ENCODE results near the gene MMP21.

The MMP21 gene

DNA sequence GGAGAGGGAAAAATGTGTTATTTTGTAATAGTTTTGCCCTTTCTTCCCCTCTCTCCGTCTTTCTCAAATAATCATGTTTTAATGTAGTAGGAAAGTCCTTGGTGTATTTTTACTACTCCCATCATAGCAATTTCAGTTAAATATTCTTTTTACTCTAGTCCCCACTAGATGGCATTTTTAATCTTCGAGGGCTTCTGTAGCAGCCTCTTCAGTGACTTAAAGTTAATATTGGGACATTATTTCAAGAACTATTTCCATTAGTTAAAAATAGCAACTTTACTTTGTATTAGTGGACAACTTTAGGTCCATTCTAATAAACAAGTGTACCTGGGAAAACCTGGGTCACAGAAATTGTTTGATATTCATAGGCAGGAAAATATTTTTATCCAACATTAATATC lies 33.2 kb downstream of the MMP21 start:
- TF ChIP-seq EP300 (IDR thresholded peaks at IDR 0.05; ENCODE audit: borderline replicate concordance) (no peak), FOXM1 (IDR thresholded peaks at IDR 0.05; ENCODE audit: borderline replicate concordance, low read depth) (no peak), TEAD4 (IDR thresholded peaks at IDR 0.05) (no peak), ZBTB7A (IDR thresholded peaks at IDR 0.05; ENCODE audit: low read depth) (no peak), REST (IDR thresholded peaks at IDR 0.05; ENCODE audit: low read depth) (no peak), YY1 (IDR thresholded peaks at IDR 0.05; ENCODE audit: low read depth) (no peak), NFIC (IDR thresholded peaks at IDR 0.05) (no peak), CEBPB (IDR thresholded peaks at IDR 0.05) (no peak), TAF1 (IDR thresholded peaks at IDR 0.05; ENCODE audit: low read depth) (no peak), TCF12 (IDR thresholded peaks at IDR 0.05; ENCODE audit: low read depth) (no peak), EGR1 (IDR thresholded peaks at IDR 0.05) (no peak)
- TF ChIP-seq, protein P1, sequence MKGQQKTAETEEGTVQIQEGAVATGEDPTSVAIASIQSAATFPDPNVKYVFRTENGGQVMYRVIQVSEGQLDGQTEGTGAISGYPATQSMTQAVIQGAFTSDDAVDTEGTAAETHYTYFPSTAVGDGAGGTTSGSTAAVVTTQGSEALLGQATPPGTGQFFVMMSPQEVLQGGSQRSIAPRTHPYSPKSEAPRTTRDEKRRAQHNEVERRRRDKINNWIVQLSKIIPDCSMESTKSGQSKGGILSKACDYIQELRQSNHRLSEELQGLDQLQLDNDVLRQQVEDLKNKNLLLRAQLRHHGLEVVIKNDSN (IDR thresholded peaks at IDR 0.05) = no peak

DNA sequence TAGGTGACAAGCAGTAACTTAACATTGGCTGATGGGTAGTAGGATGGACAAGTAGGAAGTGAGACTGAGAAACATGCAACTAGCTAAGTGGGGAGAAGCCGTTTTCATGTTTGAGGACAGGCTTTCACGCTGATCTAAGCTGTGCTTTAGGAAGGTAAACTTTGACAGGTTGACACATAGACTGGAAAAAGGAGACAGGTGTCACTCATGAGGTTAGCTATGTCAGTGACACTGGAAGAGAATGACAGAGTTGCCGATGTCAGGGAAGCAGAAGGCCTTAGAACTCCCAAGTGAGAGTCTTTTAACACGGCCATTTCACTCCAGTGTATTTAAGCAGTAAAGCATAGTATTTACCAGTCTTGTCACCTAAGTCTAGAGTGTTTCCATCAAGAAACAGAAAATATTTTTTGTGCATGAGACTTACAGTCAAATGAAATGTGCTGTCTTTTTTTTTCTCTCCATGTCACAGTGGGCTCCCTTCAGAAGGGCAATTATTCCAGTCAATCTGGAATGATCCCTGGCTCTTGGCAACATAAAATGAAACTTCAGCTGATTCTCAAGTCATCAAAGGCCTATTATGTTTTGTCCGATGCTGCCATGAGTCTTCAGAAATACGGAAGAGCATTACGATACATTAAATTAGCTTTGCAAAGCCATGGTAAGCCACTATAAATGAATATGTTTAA lies 35.5 kb downstream of the MMP21 start:
- TF ChIP-seq TEAD4 (IDR thresholded peaks at IDR 0.05) (no peak), TCF12 (IDR thresholded peaks at IDR 0.05; ENCODE audit: low read depth) (no peak)
- TF ChIP-seq, protein P2, sequence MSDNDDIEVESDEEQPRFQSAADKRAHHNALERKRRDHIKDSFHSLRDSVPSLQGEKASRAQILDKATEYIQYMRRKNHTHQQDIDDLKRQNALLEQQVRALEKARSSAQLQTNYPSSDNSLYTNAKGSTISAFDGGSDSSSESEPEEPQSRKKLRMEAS (IDR thresholded peaks at IDR 0.05) = no peak

DNA sequence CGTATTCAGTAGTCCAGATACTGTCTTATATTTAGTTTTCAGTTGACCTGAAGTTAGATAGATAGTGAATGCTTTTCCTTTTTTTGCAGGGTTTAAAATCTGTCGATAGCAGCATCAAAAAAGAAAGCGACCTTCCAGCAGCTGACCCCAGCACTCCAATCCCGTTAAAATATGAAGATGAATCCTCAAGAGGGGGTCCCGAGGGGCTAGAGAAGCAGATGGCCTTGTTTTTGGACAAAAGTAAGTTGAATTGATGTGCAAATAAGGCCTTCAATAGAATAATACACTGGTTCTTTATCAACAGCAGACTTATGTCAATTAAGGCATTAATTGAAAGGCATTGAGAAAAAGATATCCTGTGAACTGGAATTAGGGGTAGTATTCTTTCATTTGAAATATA lies 37.4 kb downstream of the MMP21 start:
- TF ChIP-seq CREB1 (IDR thresholded peaks at IDR 0.05; ENCODE audit: low read depth) = no peak
- TF ChIP-seq ZBTB7A (IDR thresholded peaks at IDR 0.05; ENCODE audit: low read depth) = no peak
- TF ChIP-seq TAF1 (IDR thresholded peaks at IDR 0.05; ENCODE audit: low read depth) = no peak
- TF ChIP-seq TEAD4 (IDR thresholded peaks at IDR 0.05) = no peak
- TF ChIP-seq CEBPB (IDR thresholded peaks at IDR 0.05) = no peak
- TF ChIP-seq, protein P2 (IDR thresholded peaks at IDR 0.05) = no peak
- TF ChIP-seq NFIC (IDR thresholded peaks at IDR 0.05) = no peak
- TF ChIP-seq REST (IDR thresholded peaks at IDR 0.05; ENCODE audit: low read depth) = no peak
- TF ChIP-seq, protein P1 (IDR thresholded peaks at IDR 0.05) = no peak
- no peak for TF ChIP-seq RAD21 (IDR thresholded peaks at IDR 0.05; ENCODE audit: low read depth)
- TF ChIP-seq EGR1 (IDR thresholded peaks at IDR 0.05) = no peak

DNA sequence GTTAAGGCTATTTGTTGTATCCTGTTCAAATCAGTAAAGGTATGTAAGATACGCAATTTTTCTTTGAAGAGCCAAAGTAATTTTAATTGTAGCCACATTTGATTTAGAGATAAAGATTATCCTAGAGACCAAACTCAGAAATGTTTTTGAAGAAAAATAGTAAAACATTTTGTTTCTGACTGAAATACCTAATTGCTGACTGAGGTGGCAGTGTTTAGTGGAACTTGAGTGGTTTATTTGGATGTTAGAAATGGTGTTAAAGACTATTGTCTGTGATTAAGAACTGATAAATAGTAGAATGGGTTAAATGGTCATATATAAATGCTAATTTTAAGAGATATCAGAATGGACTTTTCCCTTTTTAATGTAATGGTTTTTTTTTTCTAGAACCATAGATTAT lies 40.8 kb downstream of the MMP21 start:
- TF ChIP-seq EP300 (IDR thresholded peaks at IDR 0.05; ENCODE audit: borderline replicate concordance) = no peak
- TF ChIP-seq TAF1 (IDR thresholded peaks at IDR 0.05; ENCODE audit: low read depth) = no peak
- TF ChIP-seq FOXM1 (IDR thresholded peaks at IDR 0.05; ENCODE audit: borderline replicate concordance, low read depth) = no peak
- TF ChIP-seq, protein P2 (IDR thresholded peaks at IDR 0.05) = no peak
- no peak for TF ChIP-seq REST (IDR thresholded peaks at IDR 0.05; ENCODE audit: low read depth)
- TF ChIP-seq, protein P1 (IDR thresholded peaks at IDR 0.05) = no peak
